ENCODE data around the gene ANO4.

- no peak for TF ChIP-seq CTCF (conservative IDR thresholded peaks at IDR 0.05)
- no peak for TF ChIP-seq ZFX (IDR thresholded peaks at IDR 0.05)
Observed at GRCh38 chr12:100954118-100954517, 159.5 kb downstream of the ANO4 start.
